Ammon's horn (tissue), 1 donor: ENCODE results near the gene GGT7.
A peak's percentile ranks its signal among the peaks of the same experiment; 100 is the strongest.
"Not testable (repeated sequence)": the region's sequence is repeated elsewhere in the genome, so short reads cannot be mapped to it uniquely, and the experiment has no call there.

Experiments
- DNase-seq: peaks from one replicate; pipeline ENCODE4 v3.0.0-alpha.2; 2016; ENCODE audit warnings: low spot score

The GGT7 gene

GRCh38 chr20:34883087-34883688 lies 10.5 kb upstream of the GGT7 start:
- no peak for DNase-seq

DNA sequence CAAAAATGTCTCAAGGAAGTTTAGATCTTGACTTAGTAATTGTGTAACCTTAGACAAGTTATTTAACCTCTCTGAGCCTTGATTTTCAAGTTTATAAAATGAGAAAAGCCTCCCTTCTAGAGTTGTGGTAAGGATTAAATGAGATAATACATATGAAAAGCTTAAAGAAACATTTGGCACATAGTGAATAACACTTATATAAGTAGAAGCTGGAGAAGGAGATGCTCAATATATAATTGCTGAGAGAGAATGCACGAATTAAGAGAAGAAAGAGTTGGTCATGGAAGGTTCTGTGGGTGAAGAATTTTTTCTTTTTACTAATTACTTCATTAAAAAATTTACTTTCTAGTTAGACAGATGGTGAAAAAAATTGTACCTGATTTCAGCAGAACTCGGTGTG lies 9.0 kb upstream of the GGT7 start:
- DNase-seq, result no peak

DNA sequence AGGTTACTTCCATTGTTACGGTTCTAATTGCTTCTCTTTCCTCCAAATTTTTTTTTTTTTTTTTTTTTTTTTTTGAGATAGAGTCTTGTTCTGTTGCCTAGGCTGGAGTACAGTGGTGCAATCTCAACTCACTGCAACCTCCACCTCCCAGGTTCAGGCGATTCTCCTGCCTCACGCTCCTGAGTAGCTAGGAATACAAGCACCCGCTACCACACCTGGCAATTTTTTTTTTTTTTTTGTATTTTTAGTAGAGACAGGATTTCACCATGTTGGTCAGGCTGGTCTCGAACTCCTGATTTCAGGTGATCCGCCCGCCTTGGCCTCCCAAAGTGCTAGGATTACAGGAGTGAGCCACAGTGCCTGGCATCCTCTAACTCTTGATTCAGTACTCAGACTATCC lies 8.3 kb upstream of the GGT7 start:
- not testable (repeated sequence) for DNase-seq

DNA sequence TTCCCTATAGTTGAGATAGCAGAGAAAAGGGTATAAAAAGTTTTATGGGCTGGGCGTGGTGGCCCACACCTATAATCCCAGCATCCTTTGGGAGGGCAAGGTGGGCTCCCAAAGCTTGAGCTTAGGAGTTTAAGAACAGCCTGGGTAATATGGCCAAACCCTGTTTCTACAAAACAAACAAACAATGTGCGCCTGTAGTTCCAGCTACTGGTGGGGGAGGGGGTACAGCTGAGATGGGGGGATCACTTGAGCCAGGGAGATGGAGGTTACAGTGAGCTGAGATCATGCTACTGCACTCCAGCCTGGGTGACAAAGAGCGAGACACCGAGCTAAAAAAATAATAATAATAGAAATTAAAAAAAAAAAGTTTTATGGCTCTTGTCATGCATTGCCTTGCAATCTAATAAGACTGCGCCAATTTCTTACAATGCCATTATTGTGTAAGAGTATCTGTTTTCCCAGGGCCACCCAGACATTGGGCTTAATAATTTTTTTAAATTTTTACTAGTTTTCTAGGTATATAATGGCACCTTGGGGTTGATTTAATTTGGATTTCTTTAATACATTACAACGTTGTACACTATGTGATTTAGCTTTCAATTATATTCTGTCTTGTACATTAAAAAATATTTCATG lies 7.7 kb upstream of the GGT7 start:
- DNase-seq, result peak; percentile 65

- DNase-seq, result peak; percentile 99
Measured at GRCh38 chr20:34876406-34877282, 4.0 kb upstream of the GGT7 start, which contains the start of gene ACSS2. Gene ACSS2 (plus strand): TSS chr20:34876612. CDS start chr20:34876646, 34 bp downstream.

DNA sequence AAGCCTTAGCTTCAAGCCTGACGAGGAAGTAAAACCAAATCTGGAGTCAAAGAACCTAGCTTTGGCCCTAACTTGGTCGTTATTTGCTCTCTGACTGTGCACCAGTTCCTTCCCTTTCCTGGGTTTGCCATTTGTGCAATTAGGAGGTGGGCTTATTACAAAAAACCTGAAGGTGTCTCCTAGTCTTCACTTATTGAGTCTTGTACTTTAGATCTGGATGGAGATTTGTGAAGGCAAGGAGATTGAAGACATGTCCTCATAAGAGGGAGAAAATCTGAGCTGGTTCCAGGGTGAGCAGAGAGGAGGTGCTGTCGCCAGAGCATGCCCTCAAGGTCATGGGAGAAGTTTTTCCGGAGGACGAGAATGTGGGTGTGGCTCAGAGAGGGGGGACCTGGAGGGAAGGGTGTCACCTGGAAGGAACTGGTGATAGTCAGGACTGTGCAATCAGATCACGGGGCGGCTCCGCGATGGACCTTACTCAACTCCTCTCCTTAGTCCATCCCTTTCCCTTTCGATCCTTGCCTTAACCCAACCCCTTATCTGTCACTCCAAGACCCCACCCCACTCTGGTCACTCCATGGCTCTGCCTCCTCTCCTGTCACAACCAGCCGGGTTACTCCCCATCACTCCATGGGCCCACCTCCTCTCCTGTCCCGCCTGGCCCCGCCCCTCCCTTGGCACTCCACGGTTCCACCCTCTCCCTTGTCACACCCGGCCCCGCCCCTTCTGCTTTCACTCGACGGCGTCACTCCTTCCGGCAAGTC lies 3.2 kb upstream of the GGT7 start:
- DNase-seq, result no peak

- peak; percentile 92 for DNase-seq
Measured at GRCh38 chr20:34874094-34874654, 1.5 kb upstream of the GGT7 start.

DNA sequence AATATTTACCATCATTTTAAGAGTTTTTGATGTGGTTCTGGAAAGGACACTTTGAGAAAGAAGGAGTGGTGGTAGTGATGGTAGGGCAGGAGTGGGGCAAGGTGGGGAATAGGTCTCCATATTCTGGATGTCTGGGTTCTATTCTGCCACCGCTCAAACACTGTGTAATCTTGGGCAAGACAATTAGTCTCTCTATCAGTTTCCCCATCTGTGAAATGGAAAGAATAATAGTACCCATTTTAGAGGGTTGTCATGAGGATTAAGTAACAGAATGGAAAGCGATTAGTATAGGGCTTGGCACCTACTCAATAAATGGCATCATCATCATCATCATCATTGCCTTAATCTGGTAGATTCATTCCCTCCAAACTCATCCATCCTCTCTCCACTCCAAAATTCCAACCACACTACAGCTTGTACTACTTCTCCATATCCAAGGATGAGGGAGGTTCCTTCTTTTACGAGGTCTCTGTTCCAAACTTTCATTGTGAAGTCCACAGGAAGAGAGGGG lies 982 bp upstream of the GGT7 start:
- DNase-seq, result no peak

GRCh38 chr20:34871966-34872621 lies 562 bp downstream of the GGT7 start:
- peak; percentile 31 for DNase-seq

- DNase-seq, result peak; percentile 73
Measured at GRCh38 chr20:34871320-34871926, 1.2 kb downstream of the GGT7 start.

DNA sequence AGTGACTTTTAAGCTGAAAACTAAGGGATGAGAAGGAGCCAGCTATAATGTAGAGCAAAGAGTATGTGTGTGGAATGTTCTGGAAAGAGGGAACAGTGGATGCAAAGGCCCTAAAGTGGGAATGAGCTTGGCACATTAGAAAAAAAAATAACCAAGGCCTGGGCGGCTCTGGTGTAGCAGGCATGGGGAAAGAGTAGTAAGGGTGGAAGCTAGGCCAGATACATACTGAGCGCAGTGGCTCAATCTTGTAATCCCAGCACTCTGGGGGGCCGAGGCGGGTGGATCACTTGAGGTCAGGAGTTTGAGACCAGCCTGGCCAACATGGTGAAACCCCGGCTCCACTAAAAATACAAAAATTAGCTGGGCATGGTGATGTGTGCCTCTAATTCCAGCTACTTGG lies 8.4 kb downstream of the GGT7 start:
- no peak for DNase-seq

DNA sequence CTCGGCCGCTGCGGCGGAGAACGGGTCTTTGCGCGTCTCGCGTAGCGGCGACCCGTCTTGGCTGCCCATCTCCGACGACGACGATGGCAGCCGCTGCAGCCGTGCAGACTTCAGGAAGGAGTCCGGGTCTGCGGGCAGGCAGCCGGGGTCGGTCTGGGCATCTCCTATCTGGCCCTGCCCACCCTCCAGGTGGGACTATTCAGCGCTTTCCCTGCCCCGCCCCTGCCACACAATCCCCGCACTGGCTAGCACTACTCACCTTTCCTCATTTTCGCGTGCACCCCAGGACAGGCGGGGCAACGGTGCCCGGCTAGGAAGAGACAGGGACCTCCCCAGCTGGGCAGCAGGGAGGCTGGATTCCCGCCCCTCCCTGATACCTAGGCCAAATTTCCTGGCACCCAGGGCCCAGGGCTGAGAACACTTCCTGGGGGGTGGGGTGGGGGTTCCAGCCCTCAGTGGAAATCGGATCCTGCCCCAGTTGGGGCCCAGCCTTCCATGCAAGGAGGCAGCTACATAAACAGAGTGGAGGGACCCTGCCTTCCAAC lies 9.2 kb downstream of the GGT7 start:
- DNase-seq, result no peak

DNA sequence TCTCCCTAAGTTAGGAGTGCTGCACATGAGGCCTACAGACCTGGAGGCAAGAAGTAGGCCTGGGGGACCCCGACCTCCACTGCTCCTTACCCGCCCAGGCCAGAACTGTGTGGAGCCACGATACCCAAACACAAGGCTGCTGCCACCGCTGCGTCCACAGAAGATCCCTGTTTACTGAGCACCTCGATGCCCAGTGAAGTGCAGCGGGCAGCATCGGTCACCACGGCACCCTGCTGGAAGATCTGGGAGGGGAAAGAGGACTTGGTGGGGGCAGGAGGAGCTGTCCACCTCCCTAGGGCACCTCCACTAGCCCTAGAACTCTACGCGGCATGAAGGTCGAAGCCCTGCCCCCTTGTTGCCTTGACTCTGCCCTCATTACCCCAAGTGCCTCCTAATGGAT lies 9.9 kb downstream of the GGT7 start:
- no peak for DNase-seq

- peak; percentile 14 for DNase-seq
Measured at GRCh38 chr20:34861386-34862084, 11.1 kb downstream of the GGT7 start.

DNA sequence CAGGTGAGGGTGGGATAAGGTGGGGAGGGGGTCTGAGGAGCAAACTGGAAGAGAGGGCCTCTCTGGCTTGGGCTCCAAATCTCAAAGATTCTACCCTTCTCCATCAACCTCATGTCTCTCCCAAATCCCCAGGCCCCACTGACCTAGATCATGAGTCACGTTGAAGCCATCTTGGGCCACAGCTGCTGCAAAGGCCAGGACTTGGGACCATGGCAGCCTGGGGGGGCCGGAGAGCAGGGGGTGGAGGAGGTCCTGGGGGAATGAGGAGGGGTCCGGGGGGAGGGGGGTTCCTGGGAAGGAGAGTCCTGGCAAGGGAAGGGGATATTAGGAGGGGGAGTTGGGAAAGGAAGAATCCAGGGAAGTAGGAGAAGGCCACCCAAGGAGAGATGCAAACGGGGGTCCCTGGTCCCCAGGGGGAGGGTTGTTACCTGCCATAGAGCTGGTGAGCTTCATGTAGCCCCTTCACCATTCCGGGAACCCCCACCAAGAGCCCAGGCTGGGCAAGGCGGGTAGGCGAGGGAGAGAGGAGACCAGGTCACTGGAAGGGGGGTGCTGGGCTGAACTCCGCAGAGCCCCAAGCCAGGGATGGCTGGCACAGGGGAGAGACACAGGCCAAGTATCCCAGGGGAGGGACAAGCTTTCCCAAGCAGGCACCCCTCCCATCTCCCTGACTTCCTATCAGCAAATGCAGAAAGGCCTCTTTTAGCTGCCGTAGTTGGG lies 12.7 kb downstream of the GGT7 start:
- DNase-seq, result no peak

GRCh38 chr20:34859367-34859766 lies 13.3 kb downstream of the GGT7 start:
- DNase-seq, result no peak

- no peak for DNase-seq
Measured at GRCh38 chr20:34852298-34852697, 20.4 kb downstream of the GGT7 start.

DNA sequence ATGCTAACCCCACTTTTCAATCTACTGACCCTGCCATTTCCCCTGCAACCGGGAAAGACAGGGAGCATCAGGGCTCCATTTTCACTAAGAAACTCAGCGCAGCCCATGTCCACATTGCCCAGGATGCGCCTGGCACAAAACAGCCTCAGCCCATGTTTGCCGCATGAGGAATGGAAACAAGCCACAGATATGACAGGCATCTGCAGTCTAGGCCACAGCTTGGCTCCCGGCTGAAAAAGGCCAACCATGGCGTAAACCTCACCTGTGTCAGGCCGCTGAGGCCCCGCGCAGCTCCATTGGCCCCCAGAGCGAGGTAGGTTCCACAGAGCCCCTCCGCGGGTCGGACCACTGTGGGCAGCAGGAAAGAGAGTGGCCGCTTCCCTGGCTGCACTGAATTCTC lies 21.7 kb downstream of the GGT7 start:
- DNase-seq, result no peak

DNA sequence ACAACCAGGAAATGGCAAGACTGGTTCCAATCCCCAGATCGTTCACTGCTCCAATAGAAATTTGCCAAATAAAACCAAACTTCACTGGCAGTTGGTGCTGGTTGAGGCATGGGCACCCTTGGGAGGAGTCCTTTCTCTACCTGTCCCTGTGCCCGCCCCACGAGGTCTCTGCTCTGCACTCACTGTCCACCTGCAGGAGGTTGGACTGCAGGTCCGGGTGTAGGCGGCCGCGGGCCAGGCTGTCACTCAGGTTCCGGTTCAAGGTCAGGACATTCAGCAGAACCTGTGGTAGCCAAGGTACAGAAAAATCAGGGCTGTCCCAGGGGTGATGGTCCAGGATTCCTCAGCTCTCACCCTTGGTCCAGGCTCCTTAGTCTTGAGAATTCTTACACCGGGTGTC lies 22.9 kb downstream of the GGT7 start:
- DNase-seq, result no peak
